Measurements from ENCODE around the gene ACAD8. TPM values are rescaled to one million over a fixed set of nuclear protein-coding genes. Genes with fewer than 3 reads are reported as not detected.

Gene ACAD8
- total and polyA plus RNA-seq, 7 experiments from 2014 or later: 18.5 to 40.2 (median 26.1) TPM

- intact Hi-C loops (cut with micrococcal nuclease): no loop called here
- H3K9me3 ChIP-seq (ENCODE audit: control insufficient read depth in 2 of 3, low read length in 3 of 3): no peaks in the 10 kb centered on the region
- Mint-ChIP-seq H3K36me3 (peaks cover 0 to 21% (median 0%) of the 10 kb centered on the region in 5 donors), H3K4me3 (peak overlapping the region in 7 of 10 donors; percentile 6 to 99 (median 33)), H3K27ac (peak overlapping the region in 3 of 9 donors; percentile 59 to 72 (median 63)), H3K9me3 (peaks cover 0 to 3% (median 0%) of the 10 kb centered on the region in 11 donors), H3K4me1 (peaks cover 34 to 66% (median 61%) of the 10 kb centered on the region in 7 donors), H3K27me3 (peaks cover 0 to 11% (median 4%) of the 10 kb centered on the region in 5 donors)
- H3K36me3 ChIP-seq (ENCODE audit: control insufficient read depth in 2 of 3, insufficient read depth in 3 of 3, low read length in 3 of 3): no peaks in the 10 kb centered on the region
- H3K27ac ChIP-seq (ENCODE audit: low read depth, low read length): no peak overlapping the region
- H3K4me3 ChIP-seq (ENCODE audit: low read length): no peak overlapping the region
- ATAC-seq (no peak), DNase-seq (no peak)
- ChIA-PET POLR2A (interaction anchor here (0.6 to 3.0 kb wide), 6 partner anchors 13 to 408 kb away, joined by 3 to 22 read pairs (median 4); partner anchors contain the start of genes ACAD8, NCAPD3, THYN1 and VPS26B), CTCF (interaction anchor here (0.6 to 2.0 kb wide), 7 partner anchors 10 to 229 kb away, joined by 3 to 5 read pairs (median 3); no protein-coding TSS in a partner anchor)
- H3K27me3 ChIP-seq (ENCODE audit: control insufficient read depth in 2 of 2, insufficient read depth in 2 of 2, low read length in 2 of 2): no peaks in the 10 kb centered on the region
- peaks cover 30 to 41% of the 10 kb centered on the region in 2 donors for H3K4me1 ChIP-seq (ENCODE audit: control insufficient read depth in 2 of 2, insufficient read depth in 2 of 2, low read length in 2 of 2)
Measured at GRCh38 chr11:134273317-134273712, 19.9 kb downstream of the ACAD8 start.

DNA sequence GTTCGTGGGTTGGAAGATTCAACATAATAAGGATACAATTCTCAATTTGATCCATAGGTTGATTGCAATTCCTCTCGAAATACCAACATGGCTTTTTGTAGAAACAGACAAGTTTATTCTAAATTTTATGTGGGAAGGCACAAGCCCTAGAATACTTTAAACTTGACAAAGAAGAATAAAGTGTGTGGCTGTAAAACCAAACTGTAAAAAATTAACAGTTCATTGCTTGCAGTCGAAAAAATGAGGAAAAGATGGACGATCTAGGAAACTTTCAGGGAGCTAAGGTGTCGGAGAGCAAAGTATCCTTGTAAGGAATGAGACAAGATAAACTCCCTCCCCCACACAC lies 21.8 kb downstream of the ACAD8 start:
- POLR2A ChIA-PET: interaction anchor here (1.2 to 3.0 kb wide), 5 partner anchors 13 to 51 kb away, joined by 4 to 22 read pairs (median 5); partner anchors contain the start of genes ACAD8, NCAPD3, THYN1 and VPS26B
- no peaks in the 10 kb centered on the region for H3K27me3 ChIP-seq (ENCODE audit: control insufficient read depth in 2 of 2, insufficient read depth in 2 of 2, low read length in 2 of 2)
- no peaks in the 10 kb centered on the region for H3K36me3 ChIP-seq (ENCODE audit: control insufficient read depth in 2 of 3, insufficient read depth in 3 of 3, low read length in 3 of 3)
- Mint-ChIP-seq H3K27ac (peak overlapping the region; percentile 66 to 94 (median 92)), H3K4me3 (peak overlapping the region; percentile 87 to 99 (median 95)), H3K9me3 (peaks cover 0 to 6% (median 0%) of the 10 kb centered on the region in 11 donors), H3K27me3 (peaks cover 0 to 11% (median 4%) of the 10 kb centered on the region in 5 donors), H3K36me3 (peaks cover 0 to 27% (median 0%) of the 10 kb centered on the region in 5 donors), H3K4me1 (peaks cover 32 to 60% (median 54%) of the 10 kb centered on the region in 7 donors)
- ATAC-seq: no peak
- H3K4me1 ChIP-seq (ENCODE audit: control insufficient read depth in 2 of 2, insufficient read depth in 2 of 2, low read length in 2 of 2): peaks cover 24 to 37% of the 10 kb centered on the region in 2 donors
- H3K4me3 ChIP-seq (ENCODE audit: low read length): peak overlapping the region; percentile 93
- H3K27ac ChIP-seq (ENCODE audit: low read depth, low read length): peak overlapping the region; percentile 69
- no peak for DNase-seq
- intact Hi-C loops (cut with micrococcal nuclease): loop anchor here (1.0 to 5.0 kb wide), 5 partner anchors 22 to 328 kb away; partner anchors contain the start of genes ACAD8 (in 1 of the 2), IGSF9B (in 1 of the 2), JAM3 (in 1 of the 2) and THYN1 (in 1 of the 2)
- CTCF ChIA-PET: interaction anchor here (1.3 to 1.4 kb wide), 3 partner anchors 20 to 68 kb away, joined by 3 to 7 read pairs (median 4); no protein-coding TSS in a partner anchor
- H3K9me3 ChIP-seq (ENCODE audit: control insufficient read depth in 2 of 3, low read length in 3 of 3): no peaks in the 10 kb centered on the region

GRCh38 chr11:134275534-134276395 lies 22.4 kb downstream of the ACAD8 start, which contains the start of gene GLB1L3:
Gene GLB1L3 (plus strand): TSS chr11:134276379. CDS start chr11:134276741, 362 bp downstream.
- peak within 1 kb of the TSS; percentile 66 to 94 (median 92) for H3K27ac Mint-ChIP-seq
- intact Hi-C loops (cut with micrococcal nuclease): loop anchor here (1.0 to 5.0 kb wide), 10 partner anchors 13 to 328 kb away; partner anchors contain the start of genes ACAD8 (in 2 of the 2), GLB1L2 (in 2 of the 2), THYN1 (in 2 of the 2) and IGSF9B (in 1 of the 2)
- H3K4me3 Mint-ChIP-seq: peak within 1 kb of the TSS; percentile 90 to 99 (median 95)
- H3K4me1 Mint-ChIP-seq: peaks cover 26 to 54% (median 50%) of the 10 kb centered on the region in 7 donors
- peak; percentile 58 to 81 (median 79) for DNase-seq
- peaks cover 0 to 11% (median 4%) of the 10 kb centered on the region in 5 donors for H3K27me3 Mint-ChIP-seq
- Histone ChIP-seq H3K36me3 (ENCODE audit: control insufficient read depth in 2 of 3, insufficient read depth in 3 of 3, low read length in 3 of 3) (no peaks in the 10 kb centered on the region), H3K9me3 (ENCODE audit: control insufficient read depth in 2 of 3, low read length in 3 of 3) (no peaks in the 10 kb centered on the region), H3K4me3 (ENCODE audit: low read length) (peak within 1 kb of the TSS; percentile 93), H3K4me1 (ENCODE audit: control insufficient read depth in 2 of 2, insufficient read depth in 2 of 2, low read length in 2 of 2) (peaks cover 21 to 31% of the 10 kb centered on the region in 2 donors), H3K27ac (ENCODE audit: low read depth, low read length) (peak within 1 kb of the TSS; percentile 69), H3K27me3 (ENCODE audit: control insufficient read depth in 2 of 2, insufficient read depth in 2 of 2, low read length in 2 of 2) (no peaks in the 10 kb centered on the region)
- CTCF ChIA-PET: interaction anchor here (0.5 to 1.4 kb wide), 10 partner anchors 12 to 70 kb away, joined by 3 to 7 read pairs (median 3); partner anchors contain the start of genes NCAPD3 and VPS26B
- peak; percentile 94 for ATAC-seq
- POLR2A ChIA-PET: interaction anchor here (0.8 to 3.0 kb wide), 8 partner anchors 14 to 56 kb away, joined by 3 to 22 read pairs (median 4); partner anchors contain the start of genes ACAD8, GLB1L2, NCAPD3 and THYN1
- H3K36me3 Mint-ChIP-seq: peaks cover 0 to 25% (median 0%) of the 10 kb centered on the region in 5 donors
- H3K9me3 Mint-ChIP-seq: peaks cover 0 to 6% (median 0%) of the 10 kb centered on the region in 11 donors

DNA sequence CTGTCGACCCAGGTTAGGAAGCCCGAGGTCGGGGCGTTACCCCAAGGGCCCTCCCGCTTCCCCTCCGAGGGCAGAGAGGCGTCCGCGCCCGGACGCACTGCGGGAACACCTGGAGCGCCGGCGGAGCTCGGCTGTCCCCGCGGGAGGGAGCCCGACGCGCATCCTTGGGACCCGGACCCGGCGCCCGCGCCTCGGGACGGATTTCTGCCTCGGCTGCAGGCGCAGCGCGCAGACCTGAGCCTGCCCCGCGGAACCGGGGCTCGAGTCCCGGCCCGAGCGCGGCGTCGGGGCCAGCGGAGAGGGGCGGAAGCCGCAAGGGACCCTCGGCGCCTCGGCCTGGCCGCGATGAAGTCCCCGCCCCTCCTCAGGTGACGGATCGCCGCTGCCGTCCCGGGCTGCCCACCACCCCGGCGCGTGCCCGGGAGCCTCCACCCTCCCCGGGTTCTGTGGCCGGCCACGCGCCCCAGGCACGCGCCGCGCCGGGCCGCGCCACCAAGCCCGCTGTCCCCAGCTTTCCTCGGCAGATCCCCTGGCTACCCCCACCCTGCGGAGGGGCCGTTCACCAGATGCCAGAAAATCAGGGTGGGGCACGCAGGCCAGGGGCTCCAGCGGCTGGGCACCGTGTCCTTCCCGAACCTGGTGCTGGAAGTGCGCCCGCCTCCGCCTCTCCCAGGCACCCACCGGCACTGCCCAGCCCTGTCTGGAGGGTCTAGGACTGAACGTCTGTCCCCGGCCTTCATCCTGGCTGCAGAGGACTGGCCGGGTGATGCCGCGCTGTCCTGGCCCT lies 23.2 kb downstream of the ACAD8 start:
- CTCF ChIA-PET: interaction anchor here (0.8 to 1.4 kb wide), 11 partner anchors 13 to 71 kb away, joined by 3 to 7 read pairs (median 3); partner anchors contain the start of genes NCAPD3 and VPS26B
- no peaks in the 10 kb centered on the region for H3K36me3 ChIP-seq (ENCODE audit: control insufficient read depth in 2 of 3, insufficient read depth in 3 of 3, low read length in 3 of 3)
- Mint-ChIP-seq H3K4me1 (peaks cover 23 to 47% (median 42%) of the 10 kb centered on the region in 7 donors), H3K27me3 (peaks cover 0 to 11% (median 4%) of the 10 kb centered on the region in 5 donors), H3K4me3 (peak overlapping the region; percentile 87 to 99 (median 95)), H3K36me3 (peaks cover 0 to 23% (median 0%) of the 10 kb centered on the region in 5 donors), H3K27ac (peak overlapping the region in 6 of 9 donors; percentile 69 to 94 (median 93)), H3K9me3 (peaks cover 0 to 6% (median 0%) of the 10 kb centered on the region in 11 donors)
- DNase-seq (peak in 3 of 9 donors; percentile 5 to 50 (median 5)), ATAC-seq (peak; percentile 23)
- H3K27me3 ChIP-seq (ENCODE audit: control insufficient read depth in 2 of 2, insufficient read depth in 2 of 2, low read length in 2 of 2): no peaks in the 10 kb centered on the region
- peaks cover 19 to 27% of the 10 kb centered on the region in 2 donors for H3K4me1 ChIP-seq (ENCODE audit: control insufficient read depth in 2 of 2, insufficient read depth in 2 of 2, low read length in 2 of 2)
- POLR2A ChIA-PET: interaction anchor here (0.7 to 3.0 kb wide), 9 partner anchors 15 to 82 kb away, joined by 3 to 22 read pairs (median 4); partner anchors contain the start of genes ACAD8, GLB1L2, NCAPD3 and THYN1
- peak overlapping the region; percentile 93 for H3K4me3 ChIP-seq (ENCODE audit: low read length)
- intact Hi-C loops (cut with micrococcal nuclease): loop anchor here (1.0 to 5.0 kb wide), 10 partner anchors 14 to 329 kb away; partner anchors contain the start of genes GLB1L2 (in 2 of the 2), ACAD8 (in 1 of the 2), IGSF9B (in 1 of the 2) and JAM3 (in 1 of the 2)
- H3K9me3 ChIP-seq (ENCODE audit: control insufficient read depth in 2 of 3, low read length in 3 of 3): no peaks in the 10 kb centered on the region
- H3K27ac ChIP-seq (ENCODE audit: low read depth, low read length): no peak overlapping the region

GRCh38 chr11:134277183-134278001 lies 24.0 kb downstream of the ACAD8 start:
- Histone ChIP-seq H3K9me3 (ENCODE audit: control insufficient read depth in 2 of 3, low read length in 3 of 3) (no peaks in the 10 kb centered on the region), H3K27me3 (ENCODE audit: control insufficient read depth in 2 of 2, insufficient read depth in 2 of 2, low read length in 2 of 2) (no peaks in the 10 kb centered on the region), H3K4me3 (ENCODE audit: low read length) (no peak overlapping the region), H3K27ac (ENCODE audit: low read depth, low read length) (no peak overlapping the region), H3K36me3 (ENCODE audit: control insufficient read depth in 2 of 3, insufficient read depth in 3 of 3, low read length in 3 of 3) (no peaks in the 10 kb centered on the region), H3K4me1 (ENCODE audit: control insufficient read depth in 2 of 2, insufficient read depth in 2 of 2, low read length in 2 of 2) (peaks cover 19 to 27% of the 10 kb centered on the region in 2 donors)
- ChIA-PET POLR2A (no interaction called here), CTCF (interaction anchor here (0.6 to 1.0 kb wide), 3 partner anchors 15 to 133 kb away, joined by 3 read pairs; partner anchors contain the start of gene NCAPD3)
- Mint-ChIP-seq H3K36me3 (peaks cover 0 to 21% (median 0%) of the 10 kb centered on the region in 5 donors), H3K27ac (peak overlapping the region in 4 of 9 donors; percentile 62 to 89 (median 74)), H3K4me1 (peaks cover 22 to 43% (median 39%) of the 10 kb centered on the region in 7 donors), H3K4me3 (peak overlapping the region; percentile 81 to 94 (median 88)), H3K9me3 (peaks cover 0 to 6% (median 0%) of the 10 kb centered on the region in 11 donors), H3K27me3 (peaks cover 0 to 11% (median 4%) of the 10 kb centered on the region in 5 donors)
- ATAC-seq (no peak), DNase-seq (no peak)
- intact Hi-C loops (cut with micrococcal nuclease): loop anchor here (5.0 kb wide), 4 partner anchors 35 to 330 kb away; partner anchors contain the start of genes IGSF9B (in 1 of the 2) and JAM3 (in 1 of the 2)
